AG08396 (cell line): ENCODE data around the gene TNS2.
"Not testable (repeated sequence)": the region's sequence is repeated elsewhere in the genome, so short reads cannot be mapped to it uniquely, and the experiment has no call there.

Experiments
- DNase-seq: peaks from one replicate; pipeline ENCODE4 v3.0.0; 2012; ENCODE audit warnings: low spot score, mixed read lengths

Gene TNS2

GRCh38 chr12:53094394-53094787, 44.5 kb downstream of the TNS2 start:
- no peak for DNase-seq

- DNase-seq: not testable (repeated sequence)
Measured at GRCh38 chr12:53094796-53095595, 45.1 kb downstream of the TNS2 start.

GRCh38 chr12:53095596-53095895, 45.7 kb downstream of the TNS2 start:
- DNase-seq: not testable (repeated sequence)

- DNase-seq: peak; percentile 73
Measured at GRCh38 chr12:53096089-53096741, 46.4 kb downstream of the TNS2 start.

DNA sequence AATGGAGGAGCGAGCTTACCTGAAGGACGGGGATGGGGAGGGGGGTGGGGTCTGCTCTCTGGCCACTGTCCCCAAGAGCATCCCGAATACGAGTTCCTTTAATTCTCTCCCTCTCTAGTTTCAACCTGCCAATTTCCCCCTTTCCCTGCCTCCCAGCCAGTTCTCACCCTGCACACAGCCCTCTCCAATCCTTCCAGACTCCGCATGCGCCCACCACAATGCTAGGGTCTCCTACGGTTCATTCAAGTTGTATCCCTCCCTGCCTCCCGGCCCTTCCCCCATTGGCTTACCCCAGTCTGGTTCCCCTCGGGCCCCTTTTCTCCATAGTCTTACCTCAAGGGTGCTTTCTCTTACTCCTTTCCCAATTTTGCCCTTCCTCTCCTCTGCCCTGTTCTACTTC, 46.9 kb downstream of the TNS2 start:
- DNase-seq: no peak

DNA sequence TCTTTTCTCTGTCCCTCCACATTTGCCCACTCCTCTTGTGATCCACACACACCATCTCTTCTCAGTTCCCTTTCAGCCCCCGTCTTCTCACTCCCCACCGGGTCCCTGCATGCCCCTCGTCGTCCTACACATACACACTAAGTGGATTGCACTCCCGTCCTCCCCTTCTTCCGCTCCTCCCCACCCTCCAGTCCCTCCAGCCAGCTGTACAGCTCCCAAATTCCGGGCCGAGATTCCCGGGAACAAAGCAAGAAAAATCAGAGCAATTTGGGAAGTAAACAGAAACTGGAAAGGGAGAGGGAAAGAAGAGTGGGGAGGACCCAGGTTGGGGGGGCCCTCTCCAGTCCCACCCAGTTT, 47.3 kb downstream of the TNS2 start:
- DNase-seq: peak; percentile 47

DNA sequence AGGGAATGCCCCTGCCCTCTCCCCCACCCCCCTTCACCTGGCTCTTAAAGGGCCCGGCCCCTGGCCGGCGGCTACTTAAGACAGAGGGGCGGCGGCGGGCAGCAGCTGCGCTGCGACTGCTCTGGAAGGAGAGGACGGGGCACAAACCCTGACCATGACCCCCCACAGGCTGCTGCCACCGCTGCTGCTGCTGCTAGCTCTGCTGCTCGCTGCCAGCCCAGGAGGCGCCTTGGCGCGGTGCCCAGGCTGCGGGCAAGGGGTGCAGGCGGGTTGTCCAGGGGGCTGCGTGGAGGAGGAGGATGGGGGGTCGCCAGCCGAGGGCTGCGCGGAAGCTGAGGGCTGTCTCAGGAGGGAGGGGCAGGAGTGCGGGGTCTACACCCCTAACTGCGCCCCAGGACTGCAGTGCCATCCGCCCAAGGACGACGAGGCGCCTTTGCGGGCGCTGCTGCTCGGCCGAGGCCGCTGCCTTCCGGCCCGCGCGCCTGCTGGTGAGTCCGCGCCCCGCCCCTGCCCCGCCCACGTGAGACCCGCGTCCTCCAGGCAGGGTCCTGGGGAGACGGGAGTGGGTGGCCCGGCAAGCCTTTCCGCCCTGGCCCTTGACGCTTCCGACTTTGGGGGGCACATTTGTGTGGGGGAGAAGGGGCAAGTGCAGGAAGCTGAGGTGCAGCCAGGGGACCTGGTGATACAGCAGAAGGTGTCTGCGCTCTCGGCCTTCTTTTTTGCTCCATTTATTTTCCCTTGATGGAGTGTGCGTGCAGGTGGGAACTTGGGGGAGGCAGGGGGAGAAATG, 47.9 kb downstream of the TNS2 start, which contains the start of gene IGFBP6:
Gene IGFBP6 (plus strand): TSS at position 104 of the 790 bp plus-strand sequence. CDS start 51 bp downstream, at position 155.
- peak; percentile 72 for DNase-seq

- DNase-seq: peak; percentile 85
Measured at GRCh38 chr12:53098354-53098981, 48.6 kb downstream of the TNS2 start.

DNA sequence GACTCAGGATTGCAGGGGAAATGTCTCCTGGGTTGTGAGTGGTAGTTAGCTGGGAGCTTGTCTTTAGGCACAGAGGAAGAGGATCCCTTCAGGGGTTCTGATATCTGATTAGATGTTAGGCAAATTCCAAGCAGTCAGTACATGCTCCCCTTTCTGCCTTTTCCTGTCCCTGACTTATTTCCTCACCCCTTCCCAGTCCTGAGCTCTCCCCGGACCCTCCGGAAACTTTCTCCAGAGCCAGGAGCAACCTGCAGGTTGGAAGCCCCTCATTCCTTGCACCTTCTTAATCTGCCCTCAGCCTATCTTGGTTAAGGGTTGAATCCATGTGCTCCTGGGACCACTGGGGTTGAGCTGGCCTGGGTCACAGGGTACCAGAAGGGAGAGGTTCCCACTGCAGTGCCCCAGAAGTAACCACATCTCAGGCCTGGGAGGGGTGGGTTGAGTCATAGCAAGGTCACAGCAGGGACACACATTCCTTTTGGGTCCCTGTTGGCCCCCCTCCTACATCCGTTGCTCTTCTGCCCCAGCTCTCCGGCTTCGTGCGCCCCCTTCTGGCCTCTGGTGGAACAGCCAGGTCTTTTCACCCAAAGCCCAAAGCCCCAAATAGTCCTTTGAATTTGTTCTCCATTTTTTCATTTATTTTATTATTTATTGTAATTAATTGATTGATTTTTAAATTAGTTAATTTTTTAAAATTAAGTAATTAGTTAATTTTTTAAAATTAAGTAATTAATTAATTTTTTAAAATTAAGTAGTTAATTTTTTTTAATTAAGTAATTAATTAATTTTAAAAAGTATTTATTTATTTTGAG, 49.4 kb downstream of the TNS2 start:
- DNase-seq: peak; percentile 98

GRCh38 chr12:53100466-53101151, 50.7 kb downstream of the TNS2 start:
- no peak for DNase-seq

- no peak for DNase-seq
Measured at GRCh38 chr12:53101266-53101665, 51.4 kb downstream of the TNS2 start.

DNA sequence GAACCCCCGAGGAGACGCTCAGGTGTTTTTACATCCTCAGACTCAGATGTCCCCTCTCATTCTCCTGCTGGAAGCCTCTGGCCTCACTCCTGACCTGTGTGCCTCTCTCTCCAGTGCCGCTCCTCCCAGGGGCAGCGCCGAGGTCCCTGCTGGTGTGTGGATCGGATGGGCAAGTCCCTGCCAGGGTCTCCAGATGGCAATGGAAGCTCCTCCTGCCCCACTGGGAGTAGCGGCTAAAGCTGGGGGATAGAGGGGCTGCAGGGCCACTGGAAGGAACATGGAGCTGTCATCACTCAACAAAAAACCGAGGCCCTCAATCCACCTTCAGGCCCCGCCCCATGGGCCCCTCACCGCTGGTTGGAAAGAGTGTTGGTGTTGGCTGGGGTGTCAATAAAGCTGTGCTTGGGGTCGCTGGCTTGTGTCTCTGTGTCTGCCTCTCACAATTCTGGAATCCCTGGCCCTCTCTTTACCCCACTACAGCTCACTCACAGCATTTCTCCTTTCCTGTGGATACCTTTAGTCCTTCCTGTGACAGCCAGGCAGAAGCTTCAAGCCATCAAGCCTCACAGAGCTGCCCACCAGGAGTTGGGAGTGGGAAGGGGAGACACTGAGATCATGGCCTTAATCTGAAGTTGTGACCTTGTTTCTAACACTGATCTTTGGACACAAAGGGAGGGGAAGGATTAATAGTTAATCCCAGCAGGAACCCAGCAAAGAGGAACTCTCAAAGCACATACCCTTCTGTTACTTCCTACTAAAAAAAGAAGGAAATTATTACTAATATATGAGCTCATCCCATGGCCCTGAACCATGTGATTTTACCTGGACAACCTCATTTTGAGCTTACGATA, 52.3 kb downstream of the TNS2 start:
- DNase-seq: no peak

DNA sequence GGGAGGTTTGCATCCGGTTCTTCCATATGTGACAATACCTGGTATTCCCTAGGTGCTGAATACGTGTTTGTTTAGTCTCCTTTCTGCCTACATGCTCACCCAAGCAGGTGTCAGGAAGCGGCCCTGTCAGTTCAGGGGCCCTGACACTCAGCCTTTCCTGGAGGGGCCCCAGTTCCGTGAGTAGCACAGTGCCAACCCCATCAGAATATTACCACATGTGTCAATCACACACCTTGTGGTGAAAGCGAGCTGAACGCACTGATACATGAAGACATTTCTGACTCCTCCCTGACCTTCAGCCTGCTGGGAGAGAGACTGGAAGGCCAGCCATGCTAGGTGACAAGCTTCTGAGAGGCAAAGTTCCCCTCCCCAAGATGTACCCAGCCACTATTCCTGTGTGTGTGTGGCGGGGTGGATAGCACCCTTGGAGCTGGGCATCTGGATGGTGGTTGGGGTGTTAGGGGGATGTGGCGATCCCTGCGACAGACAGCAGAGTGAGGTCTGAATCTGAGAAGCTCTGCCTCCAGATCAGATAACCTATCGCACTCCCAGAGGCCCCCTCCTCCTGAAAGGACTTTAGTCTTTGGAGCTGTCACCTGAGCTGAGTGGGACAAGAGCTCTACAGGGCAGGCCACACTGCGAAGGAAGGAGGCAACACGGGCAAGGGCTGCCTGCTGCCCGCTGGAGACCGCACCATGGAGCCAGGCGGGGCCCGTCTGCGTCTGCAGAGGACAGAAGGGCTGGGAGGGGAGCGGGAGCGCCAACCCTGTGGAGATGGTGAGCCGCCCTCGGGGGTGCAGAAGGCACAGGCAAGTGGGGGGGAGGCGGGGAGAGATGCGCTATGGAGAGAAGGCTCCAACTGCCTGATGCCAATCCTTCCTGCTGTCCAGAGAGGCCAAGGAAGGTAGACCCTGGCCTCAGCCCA, 53.3 kb downstream of the TNS2 start, which contains the start of gene SOAT2:
Gene SOAT2 (plus strand): TSS at position 604 of the 925 bp plus-strand sequence. CDS start 92 bp downstream, at position 696.
- DNase-seq: no peak

DNA sequence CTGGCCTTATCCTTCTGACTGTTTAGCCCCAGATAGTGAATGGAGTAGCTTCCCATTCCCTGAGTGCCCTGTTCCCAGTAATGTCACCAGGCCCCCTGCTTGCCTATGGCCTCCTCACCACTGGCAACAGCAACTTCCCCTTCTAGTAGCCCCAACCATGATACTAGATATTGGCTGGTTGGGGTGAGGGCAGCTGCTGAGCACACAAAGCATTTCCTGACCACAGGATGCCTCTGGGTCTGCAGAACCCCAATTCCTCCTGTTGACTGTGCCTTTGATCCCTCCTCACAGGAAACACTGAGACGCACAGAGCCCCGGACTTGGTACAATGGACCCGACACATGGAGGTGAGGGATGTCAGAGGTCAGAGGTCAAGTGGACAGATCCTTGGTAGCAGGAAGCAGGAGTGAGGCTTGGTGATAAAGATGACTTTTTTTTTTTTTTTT, 54.0 kb downstream of the TNS2 start:
- no peak for DNase-seq

DNA sequence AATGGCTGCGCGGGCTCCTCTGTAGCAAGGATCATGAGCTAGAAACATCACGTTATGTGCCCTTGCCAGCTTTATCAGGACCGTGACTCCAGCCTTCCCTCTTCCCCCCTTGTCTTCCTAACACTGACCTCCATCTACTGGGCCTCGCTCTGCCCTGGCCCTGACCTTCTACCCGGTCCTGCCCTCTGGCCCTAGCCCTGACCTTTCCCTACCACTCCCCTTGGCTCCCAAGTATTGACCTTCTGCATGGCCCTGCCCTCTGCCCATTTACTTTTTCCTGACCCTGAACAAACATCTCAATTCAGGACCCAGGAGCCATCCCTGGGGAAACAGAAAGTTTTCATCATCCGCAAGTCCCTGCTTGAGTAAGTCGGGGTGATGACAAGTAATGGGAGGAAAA, 55.4 kb downstream of the TNS2 start:
- no peak for DNase-seq

GRCh38 chr12:53105712-53106439, 56.0 kb downstream of the TNS2 start:
- no peak for DNase-seq

DNA sequence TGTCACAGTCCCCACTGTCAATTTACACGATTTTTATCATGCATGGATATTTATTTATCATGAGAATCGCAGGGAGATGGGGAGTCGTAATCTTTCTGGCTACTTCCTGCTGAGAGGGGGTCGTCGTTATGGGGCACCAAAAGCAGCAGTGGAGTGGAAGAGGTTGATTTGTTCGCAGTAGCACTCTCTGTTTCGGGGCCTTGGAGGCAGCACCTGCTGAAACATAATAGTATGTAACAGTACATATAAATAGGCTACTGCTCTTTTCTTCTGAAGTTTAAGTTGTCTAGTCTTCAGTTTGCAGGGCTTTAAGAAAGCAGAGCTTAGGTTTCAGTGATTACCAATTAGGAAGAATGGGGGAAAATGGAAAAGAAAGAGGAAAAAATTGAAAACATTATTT, 57.3 kb downstream of the TNS2 start:
- DNase-seq: no peak

DNA sequence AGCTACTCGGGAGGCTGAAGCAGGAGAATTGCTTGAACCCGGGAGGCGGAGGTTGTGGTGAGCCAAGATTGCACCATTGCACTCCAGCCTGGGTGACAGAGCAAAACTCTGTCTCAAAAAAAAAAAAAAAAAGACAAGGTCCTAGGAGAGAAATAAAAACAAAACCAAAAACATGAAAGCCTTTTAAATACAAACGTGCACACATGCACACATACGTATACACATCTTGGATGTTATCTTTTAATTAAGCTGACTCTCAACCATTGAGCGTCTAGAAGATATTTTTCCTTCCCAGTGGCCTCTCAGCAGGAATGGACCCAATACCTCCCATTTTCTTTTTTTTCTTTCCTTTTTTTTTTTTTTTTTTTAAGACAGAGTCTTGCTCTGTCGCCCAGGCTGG, 62.6 kb downstream of the TNS2 start:
- not testable (repeated sequence) for DNase-seq
